Testis (tissue), 2 donors: ENCODE measurements around the gene VPS16.

ENCODE experiments used
- CTCF ChIP-seq, 3 experiments: fragments of 450-650 bp in 2 of 3; fragments of 200-600 bp in 1 of 3; sonication (generic) in 1 of 3; IDR thresholded peaks; one replicate each; pipeline ENCODE4 v1.5.1; 2016 to 2019; ENCODE audit warnings: antibody characterized with exemption in 3 of 3, mild to moderate bottlenecking in 2 of 3, moderate library complexity in 1 of 3
- POLR2A ChIP-seq: fragments of 450-650 bp; IDR thresholded peaks from one replicate; pipeline ENCODE4 v1.6.1; 2017; ENCODE audit warnings: antibody characterized with exemption, mild to moderate bottlenecking, moderate library complexity

GRCh38 chr20:2903686-2904085 is 63.1 kb downstream of the VPS16 start:
- TF ChIP-seq POLR2A = no peak
- no peak for TF ChIP-seq CTCF (IDR thresholded peaks at IDR 0.05)
